ENCODE measurements around the gene HK3. TPM values are rescaled to one million over a fixed set of nuclear protein-coding genes. Genes with fewer than 3 reads are reported as not detected.

Gene HK3
- total and polyA plus RNA-seq, 9 of the 15 experiments (the other 6 are each of a cell fraction or from before 2014, with no cell fraction given), result 0.16 TPM; not detected in 8

GRCh38 chr5:176836811-176837706, 62.1 kb downstream of the HK3 start:
- no peak overlapping the region for H3K9ac ChIP-seq (ENCODE audit: insufficient read depth in 1 of 2, low read depth in 2 of 2, low read length in 2 of 2)
- H3K4me1 ChIP-seq (replicated peaks in 1 of 2; ENCODE audit: control insufficient read depth in 2 of 2, insufficient read depth in 2 of 2, low read length in 2 of 2), result peaks cover 0 to 3% of the 10 kb centered on the region in 2 experiments; a peak in 1 of 5 replicates
- TF ChIP-seq NFIC (IDR thresholded peaks at IDR 0.05), result peak; percentile 75; the same call in 1 of the 2 replicates
- no peak for TF ChIP-seq SNIP1 (IDR thresholded peaks at IDR 0.05; ENCODE audit: low read depth)
- no TSS peak for BruUV-seq (replicated peaks)
- H3K4me3 ChIP-seq, result no peak overlapping the region
- 12% methylated on average over 15 of the region's 15 CpGs for WGBS (ENCODE audit: insufficient coverage, low coverage, missing lambda C conversion rate)
- H3K79me2 ChIP-seq (ENCODE audit: control insufficient read depth, insufficient read depth, low read length), result no peaks in the 10 kb centered on the region
- in situ Hi-C loops (cut with MboI) (no loop called here), intact Hi-C loops (cut with micrococcal nuclease) (no loop called here)
- no peaks in the 10 kb centered on the region for H3K9me1 ChIP-seq (ENCODE audit: control insufficient read depth, insufficient read depth, low read length)
- H4K20me1 ChIP-seq (replicated peaks; ENCODE audit: control insufficient read depth, insufficient read depth, low read length), result peaks cover 23% of the 10 kb centered on the region; the same call in 1 of the 2 replicates
- FAIRE-seq (no peak), DNase-seq (ENCODE audit: extremely low read depth in 1 of 4, low spot score in 3 of 4) (no peak), ATAC-seq (no peak)
- H3K36me3 ChIP-seq (ENCODE audit: control insufficient read depth, insufficient read depth, low read length), result no peaks in the 10 kb centered on the region
- no peak overlapping the region for H3K4me2 ChIP-seq (ENCODE audit: insufficient read depth, low read length)
- no peak overlapping the region for H3K27ac ChIP-seq (ENCODE audit: extremely low read depth, low read depth, low read length)
- POLR2A ChIA-PET, result no interaction called here
- CTCF ChIA-PET (ENCODE audit: low intra/inter-chr PET ratio), result interaction anchor here (0.6 kb wide), 1 partner anchor 336 kb away, joined by 4 read pairs; no protein-coding TSS in a partner anchor
- H3K9me3 ChIP-seq (replicated peaks; ENCODE audit: control insufficient read depth, insufficient read depth, low read depth, low read length), result no peaks in the 10 kb centered on the region
- H2AFZ ChIP-seq (ENCODE audit: low read depth, low read length), result no peak overlapping the region
- H3K27me3 ChIP-seq (ENCODE audit: control insufficient read depth in 2 of 2, insufficient read depth in 2 of 2, low read length in 2 of 2), result peaks cover 5 to 58% of the 10 kb centered on the region in 2 experiments; a peak in 3 of 5 replicates

GRCh38 chr5:176835918-176836317, 63.2 kb downstream of the HK3 start:
- no TSS peak for BruUV-seq (replicated peaks)
- Histone ChIP-seq H3K4me1 (replicated peaks in 1 of 2; ENCODE audit: control insufficient read depth in 2 of 2, insufficient read depth in 2 of 2, low read length in 2 of 2) (peaks cover 0 to 3% of the 10 kb centered on the region in 2 experiments; a peak in 1 of 5 replicates), H3K9me1 (ENCODE audit: control insufficient read depth, insufficient read depth, low read length) (no peaks in the 10 kb centered on the region), H3K4me3 (no peak overlapping the region), H3K36me3 (ENCODE audit: control insufficient read depth, insufficient read depth, low read length) (no peaks in the 10 kb centered on the region), H2AFZ (ENCODE audit: low read depth, low read length) (no peak overlapping the region), H3K9me3 (replicated peaks; ENCODE audit: control insufficient read depth, insufficient read depth, low read depth, low read length) (no peaks in the 10 kb centered on the region), H3K4me2 (ENCODE audit: insufficient read depth, low read length) (no peak overlapping the region), H3K9ac (ENCODE audit: insufficient read depth in 1 of 2, low read depth in 2 of 2, low read length in 2 of 2) (no peak overlapping the region), H3K27me3 (ENCODE audit: control insufficient read depth in 2 of 2, insufficient read depth in 2 of 2, low read length in 2 of 2) (peaks cover 4 to 53% of the 10 kb centered on the region in 2 experiments; a peak in 3 of 5 replicates), H4K20me1 (replicated peaks; ENCODE audit: control insufficient read depth, insufficient read depth, low read length) (peaks cover 23% of the 10 kb centered on the region; the same call in 1 of the 2 replicates), H3K27ac (ENCODE audit: extremely low read depth, low read depth, low read length) (no peak overlapping the region), H3K79me2 (ENCODE audit: control insufficient read depth, insufficient read depth, low read length) (no peaks in the 10 kb centered on the region)
- intact Hi-C loops (cut with micrococcal nuclease) (no loop called here), in situ Hi-C loops (cut with MboI) (no loop called here)
- CTCF ChIA-PET (ENCODE audit: low intra/inter-chr PET ratio), result no interaction called here
- no peak for DNase-seq (ENCODE audit: extremely low read depth in 1 of 4, low spot score in 3 of 4)
- POLR2A ChIA-PET, result interaction anchor here (0.5 to 1.0 kb wide), 2 partner anchors 10 to 62 kb away, joined by 3 read pairs; no protein-coding TSS in a partner anchor
- 2% methylated on average over 3 of the region's 3 CpGs for WGBS (ENCODE audit: insufficient coverage, low coverage, missing lambda C conversion rate)
- ATAC-seq, result no peak
- no peak for FAIRE-seq
- TF ChIP-seq ARID4B (CRISPR knock-in tag; IDR thresholded peaks at IDR 0.05), result no peak
- no peak for TF ChIP-seq CBX3 (IDR thresholded peaks at IDR 0.05; ENCODE audit: borderline replicate concordance in 1 of 2, low read length in 2 of 2)
- no peak for TF ChIP-seq RB1 (IDR thresholded peaks at IDR 0.05; ENCODE audit: low read depth)
- no peak for TF ChIP-seq THAP12 (CRISPR knock-in tag; IDR thresholded peaks at IDR 0.05)
- TF ChIP-seq LARP7 (IDR thresholded peaks at IDR 0.05), result no peak

Data from K562 (cell line).